K562 (cell line): ENCODE measurements around the gene SMIM29. TPM values are rescaled to one million over a fixed set of nuclear protein-coding genes. Genes with fewer than 3 reads are reported as not detected.

Source experiments
- BRD4 ChIP-seq: fragments of 200-600 bp; sonication (generic); IDR thresholded peaks from 2 replicates; pipeline ENCODE4 v1.6.1; 2017; ENCODE audit warnings: inconsistent platforms
- ELF1 ChIP-seq: fragments of 200-800 bp; sonication (Bioruptor generic); IDR thresholded peaks from 2 replicates; pipeline ENCODE4 v1.6.1; 2016; ENCODE audit warnings: missing genetic modification characterization, missing compliant biosample characterization
- ETS2 ChIP-seq: IDR thresholded peaks from 2 replicates; pipeline ENCODE4 v1.6.1; 2016; ENCODE audit warnings: borderline replicate concordance, missing genetic modification characterization, mild to moderate bottlenecking, moderate library complexity, missing compliant biosample characterization; ENCODE audit not compliant: poor library complexity, severe bottlenecking
- EZH2 ChIP-seq: IDR thresholded peaks from 2 replicates; pipeline ENCODE4 v1.6.1; 2012; ENCODE audit warnings: low read depth, mild to moderate bottlenecking, inconsistent platforms, low read length, borderline replicate concordance
- FOXJ3 ChIP-seq: sonication (generic); formaldehyde crosslinking; IDR thresholded peaks from 2 replicates; pipeline ENCODE4 v1.4.0; 2020; ENCODE audit warnings: mild to moderate bottlenecking, missing genetic modification reagents
- GTF2E2 ChIP-seq: fragments of 200-800 bp; sonication (Bioruptor generic); IDR thresholded peaks from 2 replicates; pipeline ENCODE4 v1.6.1; 2016; ENCODE audit warnings: missing genetic modification characterization, missing compliant biosample characterization
- KHSRP ChIP-seq: fragments of 450-650 bp; IDR thresholded peaks from 2 replicates; pipeline ENCODE4 v1.6.1; 2017
- MLLT1 ChIP-seq, 2 experiments: fragments of 450-650 bp; IDR thresholded peaks; 2 replicates each; pipeline ENCODE4 v1.6.1; 2016
- MYNN ChIP-seq, 2 experiments: sonication (generic); formaldehyde crosslinking in 1 of 2; IDR thresholded peaks; 2 replicates each; pipeline versions ENCODE4 v1.5.0 to v1.6.1; 2016 to 2020; ENCODE audit warnings: antibody characterized with exemption in 1 of 2, missing genetic modification reagents in 1 of 2
- NCOR1 ChIP-seq: fragments of 450-650 bp; IDR thresholded peaks from 2 replicates; pipeline ENCODE4 v1.6.1; 2016; ENCODE audit warnings: mild to moderate bottlenecking, moderate library complexity
- PCBP2 ChIP-seq: fragments of 200-400 bp; formaldehyde crosslinking; IDR thresholded peaks from 2 replicates; pipeline ENCODE4 v1.6.1; 2018; ENCODE audit warnings: low read length, low read depth, mild to moderate bottlenecking, moderate library complexity; ENCODE audit not compliant: poor library complexity, severe bottlenecking
- SIN3B ChIP-seq: fragments of 450-650 bp; IDR thresholded peaks from 2 replicates; pipeline ENCODE4 v1.6.1; 2017; ENCODE audit warnings: low read depth, mild to moderate bottlenecking, moderate library complexity
- SIRT6 ChIP-seq: IDR thresholded peaks from one replicate; pipeline ENCODE4 v1.6.1; 2012; ENCODE audit warnings: low read depth, mild to moderate bottlenecking, control low read depth, inconsistent platforms, low read length, moderate library complexity
- YBX1 ChIP-seq: fragments of 450-650 bp; IDR thresholded peaks from 2 replicates; pipeline ENCODE4 v1.7.1; 2016; ENCODE audit warnings: mild to moderate bottlenecking
- YY1 ChIP-seq, 3 experiments: IDR thresholded peaks; 2 replicates each; pipeline ENCODE4 v1.6.1; 2011; ENCODE audit warnings: low read length in 2 of 3, mild to moderate bottlenecking in 2 of 3, moderate library complexity in 2 of 3, borderline replicate concordance in 1 of 3, control low read depth in 1 of 3, low read depth in 1 of 3; ENCODE audit not compliant: insufficient read depth in 3 of 3, insufficient replicate concordance in 2 of 3, control insufficient read depth in 1 of 3, insufficient read length in 1 of 3; ENCODE audit errors: extremely low read depth in 1 of 3
- ZEB2 ChIP-seq: fragments of 450-650 bp; IDR thresholded peaks from 2 replicates; pipeline ENCODE4 v1.6.1; 2016
- ZNF217 ChIP-seq: sonication (generic); formaldehyde crosslinking; IDR thresholded peaks from 2 replicates; pipeline ENCODE4 v1.8.0; 2022; ENCODE audit warnings: mild to moderate bottlenecking, missing genetic modification reagents
- ZNF324 ChIP-seq: fragments of 250-450 bp; sonication (Bioruptor Pico); IDR thresholded peaks from 2 replicates; pipeline ENCODE4 v1.4.0; 2020; ENCODE audit warnings: mild to moderate bottlenecking
- ZNF384 ChIP-seq: IDR thresholded peaks from 2 replicates; pipeline ENCODE4 v1.6.1; 2012; ENCODE audit warnings: low read depth, low read length, improper control_type of control experiment
- ZNF395 ChIP-seq: fragments of 200-800 bp; sonication (Bioruptor generic); IDR thresholded peaks from 2 replicates; pipeline ENCODE4 v1.6.1; 2017; ENCODE audit warnings: missing genetic modification characterization, missing compliant biosample characterization
- polyA plus RNA-seq, 8 experiments: library from polyadenylated mRNA; depleted of rRNA in 4 of 8; stranded (reverse) in 5 of 8; unstranded in 3 of 8; fragments of >200 nt; fragmentation: Nextera tagmentation in 2 of 8; fragmentation: Illumina TruSeq in 1 of 8; extraction: Ambion mirVana in 2 of 8; extraction: Trizol in 1 of 8; gene quantifications; 2 replicates each; pipeline versions ENCODE4 v1.2.1 to v1.2.3, GENCODE V29; 2011 to 2014; ENCODE audit warnings: inconsistent platforms in 1 of 8, missing spikeins in 1 of 8
- total RNA-seq, 7 experiments: library from RNA; depleted of rRNA in 6 of 7; stranded (reverse); fragments of >200 nt in 6 of 7; fragmentation: Illumina TruSeq in 2 of 7; extraction: Trizol in 2 of 7; gene quantifications; 2 replicates each; pipeline versions ENCODE4 v1.2.1 to v1.2.3, GENCODE V29; 2011 to 2021; ENCODE audit warnings: low replicate concordance in 1 of 7
- TF ChIP-seq, protein P1 (sequence below): fragments of 450-650 bp; IDR thresholded peaks from 2 replicates; pipeline ENCODE4 v1.6.1; 2017; ENCODE audit warnings: antibody characterized with exemption, mild to moderate bottlenecking

Gene SMIM29
- total and polyA plus RNA-seq, 9 of the 15 experiments (the other 6 are each of a cell fraction or from before 2014, with no cell fraction given): 6.5 to 36.7 (median 20.9) TPM

GRCh38 chr6:34236443-34237315 is 12.1 kb downstream of the SMIM29 start, which contains the start of gene HMGA1 (continued):
- peak; percentile 96 for TF ChIP-seq PCBP2
- TF ChIP-seq ETS2 (tag): no peak
- peak; percentile 87 for TF ChIP-seq GTF2E2 (tag)
- TF ChIP-seq YY1 (IDR thresholded peaks at IDR 0.05; ENCODE audit: borderline replicate concordance in 1 of 3, control insufficient read depth in 1 of 3, extremely low read depth in 1 of 3, insufficient read depth in 3 of 3, insufficient read length in 1 of 3, insufficient replicate concordance in 2 of 3, low read depth in 1 of 3, low read length in 2 of 3): peak in 2 of 3 experiments; percentile 69 to 73
- TF ChIP-seq ELF1 (tag): no peak
- peak; percentile 76 for TF ChIP-seq NCOR1
- TF ChIP-seq BRD4: peak; percentile 65; the same call in 1 of the 2 replicates
- peak; percentile 80 to 82 for TF ChIP-seq MLLT1 (IDR thresholded peaks at IDR 0.05)
- no peak for TF ChIP-seq KHSRP
- TF ChIP-seq ZNF384: no peak
- no peak for TF ChIP-seq ZNF324
- TF ChIP-seq, protein P1, sequence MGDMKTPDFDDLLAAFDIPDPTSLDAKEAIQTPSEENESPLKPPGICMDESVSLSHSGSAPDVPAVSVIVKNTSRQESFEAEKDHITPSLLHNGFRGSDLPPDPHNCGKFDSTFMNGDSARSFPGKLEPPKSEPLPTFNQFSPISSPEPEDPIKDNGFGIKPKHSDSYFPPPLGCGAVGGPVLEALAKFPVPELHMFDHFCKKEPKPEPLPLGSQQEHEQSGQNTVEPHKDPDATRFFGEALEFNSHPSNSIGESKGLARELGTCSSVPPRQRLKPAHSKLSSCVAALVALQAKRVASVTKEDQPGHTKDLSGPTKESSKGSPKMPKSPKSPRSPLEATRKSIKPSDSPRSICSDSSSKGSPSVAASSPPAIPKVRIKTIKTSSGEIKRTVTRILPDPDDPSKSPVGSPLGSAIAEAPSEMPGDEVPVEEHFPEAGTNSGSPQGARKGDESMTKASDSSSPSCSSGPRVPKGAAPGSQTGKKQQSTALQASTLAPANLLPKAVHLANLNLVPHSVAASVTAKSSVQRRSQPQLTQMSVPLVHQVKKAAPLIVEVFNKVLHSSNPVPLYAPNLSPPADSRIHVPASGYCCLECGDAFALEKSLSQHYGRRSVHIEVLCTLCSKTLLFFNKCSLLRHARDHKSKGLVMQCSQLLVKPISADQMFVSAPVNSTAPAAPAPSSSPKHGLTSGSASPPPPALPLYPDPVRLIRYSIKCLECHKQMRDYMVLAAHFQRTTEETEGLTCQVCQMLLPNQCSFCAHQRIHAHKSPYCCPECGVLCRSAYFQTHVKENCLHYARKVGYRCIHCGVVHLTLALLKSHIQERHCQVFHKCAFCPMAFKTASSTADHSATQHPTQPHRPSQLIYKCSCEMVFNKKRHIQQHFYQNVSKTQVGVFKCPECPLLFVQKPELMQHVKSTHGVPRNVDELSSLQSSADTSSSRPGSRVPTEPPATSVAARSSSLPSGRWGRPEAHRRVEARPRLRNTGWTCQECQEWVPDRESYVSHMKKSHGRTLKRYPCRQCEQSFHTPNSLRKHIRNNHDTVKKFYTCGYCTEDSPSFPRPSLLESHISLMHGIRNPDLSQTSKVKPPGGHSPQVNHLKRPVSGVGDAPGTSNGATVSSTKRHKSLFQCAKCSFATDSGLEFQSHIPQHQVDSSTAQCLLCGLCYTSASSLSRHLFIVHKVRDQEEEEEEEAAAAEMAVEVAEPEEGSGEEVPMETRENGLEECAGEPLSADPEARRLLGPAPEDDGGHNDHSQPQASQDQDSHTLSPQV: no peak
- TF ChIP-seq EZH2: no peak
- TF ChIP-seq ZNF217 (CRISPR knock-in tag): no peak
- TF ChIP-seq MYNN (IDR thresholded peaks at IDR 0.05): peak; percentile 74; the same call in 1 of the 2 replicates
- TF ChIP-seq MYNN (CRISPR knock-in tag; IDR thresholded peaks at IDR 0.05): no peak
- TF ChIP-seq ZEB2: no peak
- 0 out of 2 replicates have a peak, but pooled peaks have one; percentile 12 for TF ChIP-seq SIN3B
- no peak for TF ChIP-seq SIRT6
- no peak for TF ChIP-seq YBX1
- TF ChIP-seq FOXJ3 (CRISPR knock-in tag): no peak
- TF ChIP-seq ZNF395 (CRISPR knock-in tag): peak; percentile 44; the same call in 1 of the 2 replicates
